K562 (cell line): ENCODE data around the gene MAP2K3.

Source experiments
- CBX1 ChIP-seq: sonication (generic); IDR thresholded peaks from 2 replicates; pipeline ENCODE4 v1.6.1; 2016; ENCODE audit warnings: antibody characterized with exemption, low read depth, mild to moderate bottlenecking
- KLF6 ChIP-seq: fragments of 250-450 bp; sonication (Bioruptor Pico); IDR thresholded peaks from 2 replicates; pipeline ENCODE4 v1.4.0; 2020; ENCODE audit warnings: mild to moderate bottlenecking, moderate library complexity, borderline replicate concordance
- NR3C1 ChIP-seq: sonication (generic); formaldehyde crosslinking; IDR thresholded peaks from 2 replicates; pipeline ENCODE4 v1.8.1; 2022; ENCODE audit warnings: missing genetic modification reagents
- PHF8 ChIP-seq: fragments of 200-600 bp; sonication (generic); IDR thresholded peaks from 2 replicates; pipeline ENCODE4 v1.6.1; 2012; ENCODE audit warnings: mixed run types, mild to moderate bottlenecking, inconsistent platforms, low read length, moderate library complexity, borderline replicate concordance
- POLR2A ChIP-seq: fragments of 450-650 bp; conservative IDR thresholded peaks from 2 replicates; pipeline ENCODE4 v1.6.1; 2016
- ZNF584 ChIP-seq: fragments of 200-800 bp; sonication (Bioruptor generic); IDR thresholded peaks from 2 replicates; pipeline ENCODE4 v1.6.1; 2016; ENCODE audit warnings: low read depth, mild to moderate bottlenecking, missing genetic modification characterization, missing compliant biosample characterization
- ZNF696 ChIP-seq: fragments of 250-450 bp; sonication (Bioruptor Pico); conservative IDR thresholded peaks from 2 replicates; pipeline ENCODE4 v1.4.0; 2020; ENCODE audit warnings: mild to moderate bottlenecking, moderate library complexity
- TF ChIP-seq, protein P1 (sequence below): sonication (generic); formaldehyde crosslinking; IDR thresholded peaks from 2 replicates; pipeline ENCODE4 v1.8.0; 2022; ENCODE audit warnings: missing genetic modification reagents, mild to moderate bottlenecking, borderline replicate concordance
- TF ChIP-seq, protein P2 (sequence below), 3 experiments: IDR thresholded peaks in 2 of 3; conservative IDR thresholded peaks in 1 of 3; 2 replicates each; pipeline ENCODE4 v1.5.1; 2011 to 2012; ENCODE audit warnings: low read length in 3 of 3, mild to moderate bottlenecking in 3 of 3, control low read depth in 2 of 3, improper control_type of control experiment in 1 of 3, inconsistent platforms in 1 of 3, low read depth in 1 of 3, mixed read lengths in 1 of 3, moderate library complexity in 1 of 3; ENCODE audit not compliant: insufficient read depth in 2 of 3
- TF ChIP-seq, protein P3 (sequence below): IDR thresholded peaks from 2 replicates; pipeline ENCODE4 v1.6.1; 2016; ENCODE audit warnings: missing genetic modification characterization, missing compliant biosample characterization
- TF ChIP-seq, protein P4 (sequence below): sonication (generic); formaldehyde crosslinking; IDR thresholded peaks from 2 replicates; pipeline ENCODE4 v1.5.0; 2020; ENCODE audit warnings: missing genetic modification reagents
- TF ChIP-seq, protein P5 (sequence below): fragments of 450-650 bp; IDR thresholded peaks from 2 replicates; pipeline ENCODE4 v1.6.1; 2018; ENCODE audit not compliant: partially characterized antibody

GRCh38 chr17:21239680-21240368, 44.7 kb upstream of the MAP2K3 start:
- TF ChIP-seq, protein P1, sequence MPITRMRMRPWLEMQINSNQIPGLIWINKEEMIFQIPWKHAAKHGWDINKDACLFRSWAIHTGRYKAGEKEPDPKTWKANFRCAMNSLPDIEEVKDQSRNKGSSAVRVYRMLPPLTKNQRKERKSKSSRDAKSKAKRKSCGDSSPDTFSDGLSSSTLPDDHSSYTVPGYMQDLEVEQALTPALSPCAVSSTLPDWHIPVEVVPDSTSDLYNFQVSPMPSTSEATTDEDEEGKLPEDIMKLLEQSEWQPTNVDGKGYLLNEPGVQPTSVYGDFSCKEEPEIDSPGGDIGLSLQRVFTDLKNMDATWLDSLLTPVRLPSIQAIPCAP, result no peak
- TF ChIP-seq, protein P2, sequence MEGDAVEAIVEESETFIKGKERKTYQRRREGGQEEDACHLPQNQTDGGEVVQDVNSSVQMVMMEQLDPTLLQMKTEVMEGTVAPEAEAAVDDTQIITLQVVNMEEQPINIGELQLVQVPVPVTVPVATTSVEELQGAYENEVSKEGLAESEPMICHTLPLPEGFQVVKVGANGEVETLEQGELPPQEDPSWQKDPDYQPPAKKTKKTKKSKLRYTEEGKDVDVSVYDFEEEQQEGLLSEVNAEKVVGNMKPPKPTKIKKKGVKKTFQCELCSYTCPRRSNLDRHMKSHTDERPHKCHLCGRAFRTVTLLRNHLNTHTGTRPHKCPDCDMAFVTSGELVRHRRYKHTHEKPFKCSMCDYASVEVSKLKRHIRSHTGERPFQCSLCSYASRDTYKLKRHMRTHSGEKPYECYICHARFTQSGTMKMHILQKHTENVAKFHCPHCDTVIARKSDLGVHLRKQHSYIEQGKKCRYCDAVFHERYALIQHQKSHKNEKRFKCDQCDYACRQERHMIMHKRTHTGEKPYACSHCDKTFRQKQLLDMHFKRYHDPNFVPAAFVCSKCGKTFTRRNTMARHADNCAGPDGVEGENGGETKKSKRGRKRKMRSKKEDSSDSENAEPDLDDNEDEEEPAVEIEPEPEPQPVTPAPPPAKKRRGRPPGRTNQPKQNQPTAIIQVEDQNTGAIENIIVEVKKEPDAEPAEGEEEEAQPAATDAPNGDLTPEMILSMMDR (IDR thresholded peaks at IDR 0.05 in 2 of 3, conservative IDR thresholded peaks at IDR 0.05 in 1 of 3; ENCODE audit: insufficient read depth in 2 of 3, low read depth in 1 of 3, low read length in 3 of 3), result peak; percentile 49 to 57 (median 50); a peak in 3 of 6 replicates
- no peak for TF ChIP-seq PHF8
- no peak for TF ChIP-seq POLR2A
- TF ChIP-seq, protein P3, sequence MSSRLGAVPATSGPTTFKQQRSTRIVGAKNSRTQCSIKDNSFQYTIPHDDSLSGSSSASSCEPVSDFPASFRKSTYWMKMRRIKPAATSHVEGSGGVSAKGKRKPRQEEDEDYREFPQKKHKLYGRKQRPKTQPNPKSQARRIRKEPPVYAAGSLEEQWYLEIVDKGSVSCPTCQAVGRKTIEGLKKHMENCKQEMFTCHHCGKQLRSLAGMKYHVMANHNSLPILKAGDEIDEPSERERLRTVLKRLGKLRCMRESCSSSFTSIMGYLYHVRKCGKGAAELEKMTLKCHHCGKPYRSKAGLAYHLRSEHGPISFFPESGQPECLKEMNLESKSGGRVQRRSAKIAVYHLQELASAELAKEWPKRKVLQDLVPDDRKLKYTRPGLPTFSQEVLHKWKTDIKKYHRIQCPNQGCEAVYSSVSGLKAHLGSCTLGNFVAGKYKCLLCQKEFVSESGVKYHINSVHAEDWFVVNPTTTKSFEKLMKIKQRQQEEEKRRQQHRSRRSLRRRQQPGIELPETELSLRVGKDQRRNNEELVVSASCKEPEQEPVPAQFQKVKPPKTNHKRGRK, result no peak
- TF ChIP-seq KLF6, result no peak
- TF ChIP-seq CBX1, result no peak
- TF ChIP-seq, protein P4, sequence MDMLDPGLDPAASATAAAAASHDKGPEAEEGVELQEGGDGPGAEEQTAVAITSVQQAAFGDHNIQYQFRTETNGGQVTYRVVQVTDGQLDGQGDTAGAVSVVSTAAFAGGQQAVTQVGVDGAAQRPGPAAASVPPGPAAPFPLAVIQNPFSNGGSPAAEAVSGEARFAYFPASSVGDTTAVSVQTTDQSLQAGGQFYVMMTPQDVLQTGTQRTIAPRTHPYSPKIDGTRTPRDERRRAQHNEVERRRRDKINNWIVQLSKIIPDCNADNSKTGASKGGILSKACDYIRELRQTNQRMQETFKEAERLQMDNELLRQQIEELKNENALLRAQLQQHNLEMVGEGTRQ, result no peak
- TF ChIP-seq, protein P5, sequence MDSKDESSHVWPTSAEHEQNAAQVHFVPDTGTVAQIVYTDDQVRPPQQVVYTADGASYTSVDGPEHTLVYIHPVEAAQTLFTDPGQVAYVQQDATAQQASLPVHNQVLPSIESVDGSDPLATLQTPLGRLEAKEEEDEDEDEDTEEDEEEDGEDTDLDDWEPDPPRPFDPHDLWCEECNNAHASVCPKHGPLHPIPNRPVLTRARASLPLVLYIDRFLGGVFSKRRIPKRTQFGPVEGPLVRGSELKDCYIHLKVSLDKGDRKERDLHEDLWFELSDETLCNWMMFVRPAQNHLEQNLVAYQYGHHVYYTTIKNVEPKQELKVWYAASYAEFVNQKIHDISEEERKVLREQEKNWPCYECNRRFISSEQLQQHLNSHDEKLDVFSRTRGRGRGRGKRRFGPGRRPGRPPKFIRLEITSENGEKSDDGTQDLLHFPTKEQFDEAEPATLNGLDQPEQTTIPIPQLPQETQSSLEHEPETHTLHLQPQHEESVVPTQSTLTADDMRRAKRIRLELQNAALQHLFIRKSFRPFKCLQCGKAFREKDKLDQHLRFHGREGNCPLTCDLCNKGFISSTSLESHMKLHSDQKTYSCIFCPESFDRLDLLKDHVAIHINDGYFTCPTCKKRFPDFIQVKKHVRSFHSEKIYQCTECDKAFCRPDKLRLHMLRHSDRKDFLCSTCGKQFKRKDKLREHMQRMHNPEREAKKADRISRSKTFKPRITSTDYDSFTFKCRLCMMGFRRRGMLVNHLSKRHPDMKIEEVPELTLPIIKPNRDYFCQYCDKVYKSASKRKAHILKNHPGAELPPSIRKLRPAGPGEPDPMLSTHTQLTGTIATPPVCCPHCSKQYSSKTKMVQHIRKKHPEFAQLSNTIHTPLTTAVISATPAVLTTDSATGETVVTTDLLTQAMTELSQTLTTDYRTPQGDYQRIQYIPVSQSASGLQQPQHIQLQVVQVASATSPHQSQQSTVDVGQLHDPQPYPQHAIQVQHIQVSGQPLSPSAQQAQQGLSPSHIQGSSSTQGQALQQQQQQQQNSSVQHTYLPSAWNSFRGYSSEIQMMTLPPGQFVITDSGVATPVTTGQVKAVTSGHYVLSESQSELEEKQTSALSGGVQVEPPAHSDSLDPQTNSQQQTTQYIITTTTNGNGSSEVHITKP, result no peak
- TF ChIP-seq ZNF696 (CRISPR knock-in tag), result no peak
- no peak for TF ChIP-seq NR3C1 (CRISPR knock-in tag)
- TF ChIP-seq ZNF584 (CRISPR knock-in tag), result no peak
